Amygdala (tissue), 56 donors: ENCODE data around the gene ASCC1.

Experiments used
- DNase-seq, 56 donors: peaks; one replicate each; lab custom pipeline; 2025; lab: John Stamatoyannopoulos, UW

ASCC1 gene

GRCh38 chr10:72106154-72106849 lies 109.8 kb downstream of the ASCC1 start:
- DNase-seq = no peak

DNA sequence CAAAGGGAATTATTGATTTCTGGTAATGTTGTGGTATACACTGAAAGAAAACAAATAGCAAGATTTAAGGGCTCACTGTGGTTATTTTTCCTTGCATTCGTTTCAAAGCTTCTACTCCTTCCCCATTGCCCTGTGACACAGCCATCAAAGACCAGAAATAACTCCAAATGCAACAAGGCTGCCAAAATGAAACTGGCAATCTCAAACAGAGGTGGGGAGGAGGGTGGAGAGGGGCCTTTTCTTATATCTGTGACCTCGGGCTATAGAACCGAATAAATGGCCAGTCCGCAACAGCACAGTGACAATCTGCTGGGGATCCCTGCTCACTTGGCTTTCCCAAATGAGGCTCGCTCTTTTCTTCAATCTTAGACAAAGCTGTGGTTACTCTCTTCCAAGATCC lies 110.4 kb downstream of the ASCC1 start:
- DNase-seq = no peak

- peak in 2 of 56 donors; percentile 16 to 50 for DNase-seq
Measured at GRCh38 chr10:72105098-72105475, 111.0 kb downstream of the ASCC1 start.

- no peak for DNase-seq
Measured at GRCh38 chr10:72104472-72105097, 111.5 kb downstream of the ASCC1 start.

DNA sequence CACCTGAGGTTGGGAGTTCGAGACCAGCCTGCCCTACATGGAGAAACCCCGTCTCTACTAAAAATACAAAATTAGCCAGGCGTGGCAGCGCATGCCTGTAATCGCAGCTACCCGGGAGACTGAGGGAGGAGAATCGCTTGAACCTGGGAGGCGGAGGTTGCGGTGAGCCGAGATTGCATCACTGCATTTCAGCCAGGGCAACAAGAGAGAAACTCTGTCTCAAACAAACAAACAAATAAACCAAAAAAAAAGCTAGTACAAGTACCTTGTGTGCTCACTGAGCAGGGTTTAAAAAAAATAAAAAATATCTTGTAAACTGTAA lies 116.5 kb downstream of the ASCC1 start:
- no peak for DNase-seq

- DNase-seq = no peak
Measured at GRCh38 chr10:72098836-72099599, 117.1 kb downstream of the ASCC1 start.

- no peak for DNase-seq
Measured at GRCh38 chr10:72098301-72098835, 117.7 kb downstream of the ASCC1 start.

GRCh38 chr10:72097448-72098300 lies 118.4 kb downstream of the ASCC1 start:
- DNase-seq = no peak

DNA sequence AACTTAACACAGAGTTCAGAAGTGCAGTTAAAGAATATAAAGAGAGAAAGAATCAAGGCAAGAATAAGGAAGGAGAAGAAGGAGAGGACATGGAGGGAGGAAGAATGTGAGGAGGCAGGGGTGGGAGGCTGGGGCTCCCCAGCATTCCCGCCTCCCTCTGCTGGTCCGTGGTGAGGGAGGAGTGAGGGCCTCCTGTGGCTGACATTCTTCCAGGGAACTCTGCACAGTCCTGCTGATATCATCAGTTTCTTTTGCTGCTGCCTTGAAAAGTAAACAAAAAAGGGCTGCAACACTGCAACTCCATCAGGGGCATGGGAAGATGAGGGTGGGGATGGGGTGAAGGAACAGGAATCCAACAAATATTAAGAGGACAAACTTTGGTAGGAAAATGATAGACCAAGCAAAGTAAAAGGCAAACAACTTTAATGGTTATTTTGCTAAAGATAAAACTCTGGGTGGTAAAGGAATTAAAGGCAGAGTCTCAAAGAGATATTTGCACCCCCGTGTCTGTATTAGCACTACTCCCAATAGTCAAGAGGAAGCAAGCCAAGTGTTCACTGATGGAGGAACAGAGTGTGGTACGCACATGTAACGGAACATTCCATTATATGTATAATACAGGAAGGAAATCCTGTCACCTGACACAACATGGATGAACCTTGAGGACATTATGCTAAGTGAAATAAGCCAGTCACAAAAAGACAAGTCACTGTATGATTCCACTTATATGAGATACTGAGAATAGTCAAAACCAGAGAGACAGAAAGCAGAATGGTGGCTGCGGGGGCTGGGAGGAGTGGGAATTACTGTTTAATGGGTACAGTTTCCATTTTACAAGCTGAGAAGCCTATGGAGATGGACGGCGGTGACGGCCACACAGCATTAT lies 119.7 kb downstream of the ASCC1 start:
- DNase-seq = no peak

- DNase-seq = no peak
Measured at GRCh38 chr10:72095195-72095594, 120.9 kb downstream of the ASCC1 start.

DNA sequence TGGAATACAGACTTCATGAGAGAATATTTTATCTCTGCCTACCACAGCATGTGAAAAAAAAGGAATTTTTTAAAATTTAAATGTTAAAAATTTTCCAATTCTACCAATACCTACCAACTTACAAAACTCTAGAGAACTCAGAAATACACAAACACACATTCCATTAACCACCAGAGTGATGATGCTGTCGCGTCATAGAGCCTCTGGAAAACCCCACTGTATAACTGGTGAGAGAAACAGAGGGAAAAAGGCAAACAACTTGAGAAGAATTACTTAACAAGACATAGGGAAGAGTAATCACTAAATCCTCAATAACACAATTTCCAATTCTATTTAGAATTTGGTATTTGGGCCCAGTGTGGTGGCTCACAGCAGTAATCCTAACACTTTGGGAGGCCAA lies 121.5 kb downstream of the ASCC1 start:
- DNase-seq = no peak

GRCh38 chr10:72093450-72093849 lies 122.6 kb downstream of the ASCC1 start:
- no peak for DNase-seq

DNA sequence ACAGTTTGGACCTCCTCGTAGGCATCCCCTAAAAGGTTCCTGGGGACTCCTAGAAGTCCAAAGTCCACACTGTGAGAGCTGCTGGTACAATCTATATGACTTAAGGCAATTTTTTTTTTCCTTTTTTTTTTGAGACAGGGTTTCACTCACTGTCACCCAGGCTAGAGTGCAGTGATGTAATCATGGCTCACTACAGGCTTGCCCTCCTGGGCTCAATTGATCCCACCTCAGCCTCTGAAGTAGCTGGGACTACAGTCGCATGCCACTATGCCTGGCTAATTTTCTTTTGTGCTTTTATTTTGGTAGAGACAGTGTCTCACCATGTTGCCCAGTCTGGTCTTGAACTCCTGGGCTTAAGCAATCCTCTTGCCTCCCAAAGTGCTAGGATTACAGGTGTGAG lies 123.1 kb downstream of the ASCC1 start:
- DNase-seq = no peak

- DNase-seq = no peak
Measured at GRCh38 chr10:72092171-72092924, 123.7 kb downstream of the ASCC1 start.

- no peak for DNase-seq
Measured at GRCh38 chr10:72090326-72090725, 125.8 kb downstream of the ASCC1 start.

GRCh38 chr10:72089618-72090017 lies 126.5 kb downstream of the ASCC1 start:
- DNase-seq = no peak

- DNase-seq = peak in 18 of 56 donors; percentile 18 to 64 (median 40)
Measured at GRCh38 chr10:72088889-72089575, 127.0 kb downstream of the ASCC1 start.
